Gastrocnemius medialis (tissue), 4 donors: ENCODE results near the gene MED12L.

ENCODE experiments used
- POLR2A ChIP-seq, 2 donors: fragments of 450-650 bp; IDR thresholded peaks; one replicate each; pipeline ENCODE4 v1.6.1; 2017; ENCODE audit warnings: antibody characterized with exemption in 2 of 2, mild to moderate bottlenecking in 2 of 2, moderate library complexity in 2 of 2
- TF ChIP-seq, protein P1 (sequence below), 5 experiments: fragments of 450-650 bp in 3 of 5; fragments of 200-600 bp in 2 of 5; sonication (generic) in 2 of 5; IDR thresholded peaks in 4 of 5; conservative IDR thresholded peaks in 1 of 5; 1 replicate in 4 of 5; 2 replicates in 1 of 5; pipeline ENCODE4 v1.5.1; 2016 to 2019; ENCODE audit warnings: antibody characterized with exemption in 5 of 5, mild to moderate bottlenecking in 3 of 5, moderate library complexity in 3 of 5

DNA sequence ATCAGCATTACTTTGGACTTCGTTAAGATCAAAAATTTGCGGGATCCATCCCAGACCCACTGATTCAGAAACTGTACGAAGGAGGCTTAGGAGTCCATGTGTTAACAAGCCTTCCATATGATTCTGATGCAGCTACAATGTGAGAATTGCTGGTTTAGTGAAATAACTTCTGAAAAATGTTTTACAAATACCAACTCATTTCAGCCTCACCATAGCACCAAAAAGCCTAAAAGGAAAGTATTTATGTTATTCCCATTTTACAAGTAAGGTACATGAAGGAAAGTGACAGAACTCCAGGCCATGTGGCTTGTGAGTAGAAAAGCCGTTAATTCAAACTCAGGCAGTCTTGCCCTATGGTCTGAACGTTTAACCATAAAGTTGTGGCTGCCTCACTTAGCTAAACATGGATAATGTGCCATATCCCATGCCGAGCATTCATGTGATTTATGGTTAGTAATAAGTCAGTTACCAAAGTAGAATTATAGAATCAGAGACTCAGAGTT, 376.9 kb downstream of the MED12L start:
- TF ChIP-seq, protein P1, sequence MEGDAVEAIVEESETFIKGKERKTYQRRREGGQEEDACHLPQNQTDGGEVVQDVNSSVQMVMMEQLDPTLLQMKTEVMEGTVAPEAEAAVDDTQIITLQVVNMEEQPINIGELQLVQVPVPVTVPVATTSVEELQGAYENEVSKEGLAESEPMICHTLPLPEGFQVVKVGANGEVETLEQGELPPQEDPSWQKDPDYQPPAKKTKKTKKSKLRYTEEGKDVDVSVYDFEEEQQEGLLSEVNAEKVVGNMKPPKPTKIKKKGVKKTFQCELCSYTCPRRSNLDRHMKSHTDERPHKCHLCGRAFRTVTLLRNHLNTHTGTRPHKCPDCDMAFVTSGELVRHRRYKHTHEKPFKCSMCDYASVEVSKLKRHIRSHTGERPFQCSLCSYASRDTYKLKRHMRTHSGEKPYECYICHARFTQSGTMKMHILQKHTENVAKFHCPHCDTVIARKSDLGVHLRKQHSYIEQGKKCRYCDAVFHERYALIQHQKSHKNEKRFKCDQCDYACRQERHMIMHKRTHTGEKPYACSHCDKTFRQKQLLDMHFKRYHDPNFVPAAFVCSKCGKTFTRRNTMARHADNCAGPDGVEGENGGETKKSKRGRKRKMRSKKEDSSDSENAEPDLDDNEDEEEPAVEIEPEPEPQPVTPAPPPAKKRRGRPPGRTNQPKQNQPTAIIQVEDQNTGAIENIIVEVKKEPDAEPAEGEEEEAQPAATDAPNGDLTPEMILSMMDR (IDR thresholded peaks at IDR 0.05 in 4 of 5, conservative IDR thresholded peaks at IDR 0.05 in 1 of 5): no peak
- TF ChIP-seq POLR2A (IDR thresholded peaks at IDR 0.05): no peak
